ENCODE data around the gene GPR17.

- TF ChIP-seq PPARA (CRISPR knock-in tag; IDR thresholded peaks at IDR 0.05; ENCODE audit: borderline replicate concordance) (no peak), TCF4 (CRISPR knock-in tag; IDR thresholded peaks at IDR 0.05; ENCODE audit: borderline replicate concordance) (no peak), ZNF565 (CRISPR knock-in tag; conservative IDR thresholded peaks at IDR 0.05; ENCODE audit: low read depth) (no peak), CSDC2 (CRISPR knock-in tag; IDR thresholded peaks at IDR 0.05) (no peak), ZNF8 (CRISPR knock-in tag; IDR thresholded peaks at IDR 0.05) (no peak), CSRNP3 (CRISPR knock-in tag; IDR thresholded peaks at IDR 0.05) (no peak), ISL1 (CRISPR knock-in tag; IDR thresholded peaks at IDR 0.05) (no peak), PATZ1 (CRISPR knock-in tag; IDR thresholded peaks at IDR 0.05; ENCODE audit: borderline replicate concordance) (no peak)
Measured at GRCh38 chr2:127642706-127643438, 3.1 kb upstream of the GPR17 start.

All from SK-N-SH treated with all-trans-retinoic acid at 6 μM for 48 hours (cell line).